ENCODE data around the gene RASGRP2.

RASGRP2 gene

GRCh38 chr11:64698427-64698826 lies 45.5 kb downstream of the RASGRP2 start:
- no peak for DNase-seq (ENCODE audit: low read depth, low spot score)

DNA sequence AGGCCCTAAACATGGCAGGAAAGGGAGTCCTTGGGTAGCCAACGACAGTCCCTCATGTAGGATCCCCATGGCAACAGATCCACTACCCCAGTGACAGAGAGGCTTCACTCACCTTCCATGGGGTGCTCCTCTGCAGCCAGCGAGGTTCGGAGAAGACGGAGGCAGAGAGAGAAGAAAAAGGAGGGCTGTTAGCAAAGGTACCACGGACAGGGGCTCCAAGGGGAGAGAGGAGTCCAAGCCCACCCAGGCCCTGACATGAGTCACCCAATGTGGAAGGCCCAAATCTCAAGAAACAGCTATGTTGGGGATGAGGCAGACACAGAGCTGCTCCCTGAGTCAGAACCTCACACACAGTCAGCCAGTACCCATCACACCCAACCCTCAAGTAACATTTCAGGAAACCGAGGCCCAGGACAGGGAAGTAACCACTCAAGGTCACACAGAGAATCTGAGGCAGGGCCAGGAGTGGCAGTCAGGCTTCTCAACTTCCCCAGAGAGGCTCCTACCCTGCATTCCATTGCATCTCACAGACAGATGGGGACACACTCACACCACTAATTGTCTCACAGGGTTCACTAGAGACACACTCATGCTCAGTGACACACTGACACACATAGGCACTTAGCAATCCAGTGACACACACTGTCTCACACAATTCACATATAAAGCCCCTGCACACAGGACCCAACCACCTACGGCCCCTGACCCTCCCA lies 46.1 kb downstream of the RASGRP2 start:
- DNase-seq (ENCODE audit: low read depth, low spot score), result no peak

GRCh38 chr11:64696045-64696444 lies 47.9 kb downstream of the RASGRP2 start:
- DNase-seq (ENCODE audit: low read depth, low spot score), result no peak

- no peak for DNase-seq (ENCODE audit: low read depth, low spot score)
Measured at GRCh38 chr11:64695548-64695947, 48.4 kb downstream of the RASGRP2 start.

GRCh38 chr11:64694821-64695365 lies 49.0 kb downstream of the RASGRP2 start:
- no peak for DNase-seq (ENCODE audit: low read depth, low spot score)

DNA sequence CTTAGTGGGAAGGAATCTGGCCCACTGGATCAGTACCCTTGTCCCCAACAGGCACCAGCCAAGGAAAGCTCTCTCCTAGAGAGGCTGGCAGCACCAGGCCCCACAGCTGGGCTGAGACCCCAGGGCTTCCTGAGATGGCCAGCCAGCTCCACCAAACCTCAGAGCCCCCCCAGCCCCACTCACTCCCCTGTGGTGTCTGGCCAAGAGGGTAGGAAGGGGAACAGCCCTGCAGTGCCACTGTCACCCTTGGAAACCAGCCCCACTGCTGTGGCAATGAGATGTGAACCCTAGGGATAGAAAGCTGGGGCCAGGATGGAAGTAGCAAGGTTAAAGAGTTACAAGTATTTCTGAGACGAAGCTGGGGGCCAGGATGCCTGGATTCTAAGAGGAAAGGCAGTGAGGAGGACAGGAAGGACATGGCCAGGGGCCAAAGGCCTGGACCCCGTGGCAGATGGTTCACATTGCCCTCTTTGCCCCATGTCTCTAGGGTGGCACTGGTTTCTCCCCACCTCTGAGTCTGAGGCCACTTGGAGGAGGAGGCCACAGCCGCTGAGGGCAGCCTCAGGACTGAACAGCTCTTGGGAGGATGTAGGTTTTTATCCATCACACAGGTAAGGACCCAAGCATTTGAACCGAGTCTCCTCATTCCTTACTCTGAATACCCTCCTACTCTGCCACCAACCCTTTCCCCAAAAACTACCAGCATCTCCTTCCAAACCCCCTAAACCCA lies 49.8 kb downstream of the RASGRP2 start:
- DNase-seq (ENCODE audit: low read depth, low spot score), result no peak

- DNase-seq (ENCODE audit: low read depth, low spot score), result no peak
Measured at GRCh38 chr11:64692764-64693331, 51.1 kb downstream of the RASGRP2 start.

DNA sequence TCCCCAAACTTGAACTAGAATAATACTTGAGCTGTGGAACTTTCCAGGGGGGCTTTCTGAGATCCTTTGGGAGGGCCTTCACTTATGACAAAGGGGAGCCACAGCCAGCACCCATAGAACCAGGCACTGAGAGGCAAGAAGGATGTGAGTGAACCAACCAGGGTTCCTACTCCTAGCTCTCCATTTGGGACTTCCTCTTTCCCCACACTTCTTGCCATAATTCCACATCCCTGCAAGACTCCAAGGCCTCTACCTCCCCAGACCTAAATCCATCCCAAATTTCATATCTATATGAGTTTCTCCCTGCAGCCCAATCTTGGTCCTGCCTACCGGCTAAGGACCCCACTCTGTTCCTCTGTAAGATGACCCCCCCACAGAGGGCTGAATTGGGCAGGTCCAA lies 52.4 kb downstream of the RASGRP2 start:
- DNase-seq (ENCODE audit: low read depth, low spot score), result no peak

GRCh38 chr11:64690235-64690634 lies 53.7 kb downstream of the RASGRP2 start:
- no peak for DNase-seq (ENCODE audit: low read depth, low spot score)

- peak; percentile 73 for DNase-seq (ENCODE audit: low read depth, low spot score)
Measured at GRCh38 chr11:64688534-64688982, 55.4 kb downstream of the RASGRP2 start.

GRCh38 chr11:64687643-64688533 lies 56.1 kb downstream of the RASGRP2 start:
- no peak for DNase-seq (ENCODE audit: low read depth, low spot score)

DNA sequence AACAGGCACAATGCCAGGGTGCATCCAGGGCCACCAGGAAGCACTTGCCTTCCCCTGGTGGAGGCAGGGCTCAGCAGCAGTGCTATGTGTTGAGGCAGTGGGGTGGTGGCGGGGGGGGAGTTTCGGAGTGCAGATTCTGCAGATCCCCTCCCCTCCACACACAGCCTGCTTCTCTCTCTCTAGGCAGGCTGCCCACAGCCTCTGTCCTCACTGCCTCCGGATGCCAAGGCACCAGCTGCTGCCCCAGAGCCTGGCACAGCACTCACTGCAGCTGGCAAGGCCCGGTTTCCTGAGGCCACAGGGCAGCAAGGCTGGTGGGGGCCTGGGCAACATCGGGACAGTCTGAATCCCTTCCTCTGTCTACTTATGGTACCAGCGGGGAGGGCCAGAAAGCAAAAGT lies 56.7 kb downstream of the RASGRP2 start:
- no peak for DNase-seq (ENCODE audit: low read depth, low spot score)

- no peak for DNase-seq (ENCODE audit: low read depth, low spot score)
Measured at GRCh38 chr11:64686466-64687170, 57.3 kb downstream of the RASGRP2 start.

DNA sequence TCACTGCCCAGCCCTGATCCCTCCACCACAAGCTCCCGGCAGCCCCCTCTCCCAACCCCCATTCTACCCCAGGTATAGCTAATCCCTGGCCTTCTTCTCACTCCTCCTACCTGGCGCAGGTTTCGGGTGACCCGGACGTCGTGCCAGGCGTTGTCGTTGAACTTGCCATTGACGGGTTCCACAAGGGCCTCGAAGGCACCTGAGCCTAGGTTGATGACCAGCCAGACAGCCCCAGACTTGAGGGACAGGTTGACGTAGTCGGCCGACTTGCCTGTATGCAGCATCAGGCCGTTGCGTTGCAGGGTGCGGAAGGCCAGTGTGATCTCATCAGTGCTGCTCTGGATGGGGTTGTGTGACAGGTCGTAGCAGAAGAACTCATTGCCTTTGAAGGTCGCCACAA lies 58.4 kb downstream of the RASGRP2 start:
- DNase-seq (ENCODE audit: low read depth, low spot score), result no peak

- DNase-seq (ENCODE audit: low read depth, low spot score), result no peak
Measured at GRCh38 chr11:64684357-64684756, 59.6 kb downstream of the RASGRP2 start.

- no peak for DNase-seq (ENCODE audit: low read depth, low spot score)
Measured at GRCh38 chr11:64681171-64681570, 62.8 kb downstream of the RASGRP2 start.

GRCh38 chr11:64679846-64680245 lies 64.1 kb downstream of the RASGRP2 start:
- no peak for DNase-seq (ENCODE audit: low read depth, low spot score)

DNA sequence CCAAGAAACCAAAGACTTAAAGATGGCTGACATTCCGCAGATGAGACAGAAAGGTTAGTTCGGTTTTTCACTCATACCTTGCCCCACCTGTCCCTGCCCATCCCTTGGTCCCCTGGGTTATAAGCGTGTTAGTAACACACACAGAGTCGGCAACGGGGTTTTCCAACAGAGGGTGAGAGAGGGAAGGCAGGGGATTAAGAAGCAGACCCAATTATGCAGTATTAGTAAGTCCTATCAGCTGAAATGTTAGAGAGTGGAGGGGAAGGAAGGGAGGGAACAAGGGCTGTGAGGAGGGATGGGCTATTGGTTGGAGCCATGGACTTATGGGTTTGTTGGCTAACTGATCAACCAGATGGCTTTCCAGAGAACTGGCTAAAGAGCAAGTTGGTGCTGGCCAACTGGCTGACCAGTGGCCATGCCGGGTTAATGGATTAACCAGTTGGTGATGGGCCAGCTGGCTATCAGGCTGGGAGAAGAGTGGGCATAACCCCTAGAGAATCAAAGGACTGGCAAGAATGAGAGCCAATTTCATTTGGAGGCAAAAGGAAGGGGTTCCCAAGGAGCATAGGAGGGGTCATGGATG lies 66.4 kb downstream of the RASGRP2 start:
- DNase-seq (ENCODE audit: low read depth, low spot score), result no peak

Measured in iPS DF 19.7 (cell line).